ENCODE measurements around the gene GRAP2. TPM values are rescaled to one million over a fixed set of nuclear protein-coding genes. Genes with fewer than 3 reads are reported as not detected.

GRAP2 gene
- total RNA-seq, 1 donor from 2014 or later: 4.2 TPM

DNA sequence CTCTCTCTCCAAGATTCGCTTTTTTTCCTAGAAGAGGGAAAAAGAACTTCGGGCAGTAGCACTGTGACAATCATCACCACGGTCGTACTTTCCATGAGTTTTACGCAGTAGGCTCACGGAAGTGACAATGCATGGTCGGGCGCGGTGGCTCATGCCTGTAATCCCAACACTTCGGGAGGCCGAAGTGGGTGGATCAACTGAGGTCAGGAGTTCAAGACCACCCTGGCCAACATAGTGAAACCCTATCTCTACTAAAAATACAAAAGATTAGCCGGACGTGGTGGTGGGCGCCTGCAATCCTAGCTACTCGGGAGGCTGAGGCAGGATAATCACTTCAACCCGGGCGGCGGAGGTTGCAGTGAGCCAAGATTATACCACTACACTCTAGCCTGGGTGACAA lies 23.4 kb downstream of the GRAP2 start:
- POLR2A ChIA-PET: no interaction called here
- H3K36me3 Mint-ChIP-seq (ENCODE audit: low read depth): peaks cover 9% of the 10 kb centered on the region
- TF ChIP-seq CTCF (IDR thresholded peaks at IDR 0.05): no peak
- H3K4me3 Mint-ChIP-seq: no peak overlapping the region
- DNase-seq: no peak
- H3K27me3 Mint-ChIP-seq: no peaks in the 10 kb centered on the region
- ATAC-seq (ENCODE audit: low read depth): no peak
- H3K4me1 Mint-ChIP-seq: peaks cover 27% of the 10 kb centered on the region
- no peaks in the 10 kb centered on the region for H3K9me3 Mint-ChIP-seq
- H3K27ac Mint-ChIP-seq: no peak overlapping the region
- intact Hi-C loops (cut with micrococcal nuclease): no loop called here
- CTCF ChIA-PET: no interaction called here

DNA sequence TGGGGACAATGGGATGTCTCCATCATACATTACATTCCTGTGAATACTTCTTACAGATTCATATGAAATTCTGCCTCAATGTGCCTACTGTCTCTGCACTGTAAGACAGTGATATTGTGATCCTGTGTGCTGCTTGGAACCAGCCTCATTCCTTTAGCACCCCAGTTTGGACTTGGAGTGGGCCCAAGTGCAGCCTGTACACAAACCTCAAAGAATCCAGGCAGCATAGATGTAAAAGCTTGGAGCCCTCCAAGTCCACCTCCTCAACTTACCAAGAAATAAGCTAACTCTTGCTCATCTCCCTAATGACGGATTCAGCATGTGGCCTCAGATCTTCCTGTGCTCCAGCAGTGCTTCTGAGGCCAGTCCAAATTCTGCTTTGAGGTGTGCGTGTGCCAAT lies 24.4 kb downstream of the GRAP2 start:
- peaks cover 27% of the 10 kb centered on the region for H3K4me1 Mint-ChIP-seq
- no peak overlapping the region for H3K4me3 Mint-ChIP-seq
- H3K27me3 Mint-ChIP-seq: no peaks in the 10 kb centered on the region
- no peaks in the 10 kb centered on the region for H3K9me3 Mint-ChIP-seq
- ChIA-PET CTCF (no interaction called here), POLR2A (no interaction called here)
- DNase-seq: no peak
- no peak for TF ChIP-seq CTCF (IDR thresholded peaks at IDR 0.05)
- intact Hi-C loops (cut with micrococcal nuclease): no loop called here
- no peak overlapping the region for H3K27ac Mint-ChIP-seq
- no peak for ATAC-seq (ENCODE audit: low read depth)
- H3K36me3 Mint-ChIP-seq (ENCODE audit: low read depth): peaks cover 4% of the 10 kb centered on the region

- POLR2A ChIA-PET: interaction anchor here (0.7 to 0.9 kb wide), 2 partner anchors 9 to 424 kb away, joined by 3 to 4 read pairs; partner anchors contain the start of gene MIEF1
- no peak for DNase-seq
- H3K27ac Mint-ChIP-seq: no peak overlapping the region
Observed at GRCh38 chr22:39925909-39926679, 25.2 kb downstream of the GRAP2 start.

GRCh38 chr22:39926753-39927152 lies 25.9 kb downstream of the GRAP2 start:
- Mint-ChIP-seq H3K4me3 (no peak overlapping the region), H3K9me3 (no peaks in the 10 kb centered on the region)
- POLR2A ChIA-PET: interaction anchor here (0.7 to 0.9 kb wide), 2 partner anchors 8 to 424 kb away, joined by 3 to 4 read pairs; partner anchors contain the start of gene MIEF1

More at GRCh38 chr22:39925909-39926679, 25.2 kb downstream of the GRAP2 start:
- peaks cover 27% of the 10 kb centered on the region for H3K4me1 Mint-ChIP-seq
- peaks cover 2% of the 10 kb centered on the region for H3K36me3 Mint-ChIP-seq (ENCODE audit: low read depth)
- CTCF ChIA-PET: no interaction called here
- H3K9me3 Mint-ChIP-seq: no peaks in the 10 kb centered on the region
- TF ChIP-seq CTCF (IDR thresholded peaks at IDR 0.05): no peak
- H3K4me3 Mint-ChIP-seq: no peak overlapping the region
- H3K27me3 Mint-ChIP-seq: no peaks in the 10 kb centered on the region
- intact Hi-C loops (cut with micrococcal nuclease): no loop called here
- ATAC-seq (ENCODE audit: low read depth): no peak

More at GRCh38 chr22:39926753-39927152, 25.9 kb downstream of the GRAP2 start:
- no peak overlapping the region for H3K27ac Mint-ChIP-seq
- ATAC-seq (ENCODE audit: low read depth) (no peak), DNase-seq (no peak)
- intact Hi-C loops (cut with micrococcal nuclease): no loop called here
- no peak for TF ChIP-seq CTCF (IDR thresholded peaks at IDR 0.05)
- peaks cover 2% of the 10 kb centered on the region for H3K36me3 Mint-ChIP-seq (ENCODE audit: low read depth)
- H3K4me1 Mint-ChIP-seq: peaks cover 27% of the 10 kb centered on the region
- CTCF ChIA-PET: no interaction called here
- H3K27me3 Mint-ChIP-seq: no peaks in the 10 kb centered on the region

Data from activated B cell treated with CpG ODN at 0.5 μM for 24 hours (primary cell).